GM18526 (cell line): ENCODE measurements around the gene GAS2L3.

ENCODE experiments used
- POLR2A ChIP-seq: IDR thresholded peaks from 3 replicates; pipeline ENCODE4 v1.6.1; 2011; ENCODE audit not compliant: insufficient read length; ENCODE audit errors: extremely low read depth

The GAS2L3 gene

GRCh38 chr12:100565987-100566545, 7.4 kb upstream of the GAS2L3 start:
- TF ChIP-seq POLR2A = no peak

- TF ChIP-seq POLR2A = no peak
Measured at GRCh38 chr12:100566887-100567637, 6.4 kb upstream of the GAS2L3 start.

- no peak for TF ChIP-seq POLR2A
Measured at GRCh38 chr12:100567945-100568344, 5.5 kb upstream of the GAS2L3 start.

DNA sequence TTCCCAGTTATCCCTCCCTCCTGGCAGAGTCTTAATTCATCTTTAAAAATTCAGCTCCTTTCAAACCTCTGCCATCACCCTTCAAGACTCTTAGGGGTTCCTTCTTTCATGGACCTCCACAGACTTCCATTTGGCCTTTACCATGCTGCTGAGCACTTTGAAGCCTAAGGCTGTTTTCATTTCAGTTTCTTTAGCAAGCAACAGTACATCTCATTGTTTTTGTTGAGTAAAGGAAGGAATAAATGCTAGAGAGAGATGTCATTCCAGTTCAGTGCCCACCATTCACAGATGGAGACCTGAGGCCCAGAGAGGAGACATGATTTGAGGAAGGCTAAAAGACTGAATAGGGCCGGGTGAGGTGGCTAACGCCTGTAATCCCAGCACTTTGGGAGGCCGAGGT, 1.3 kb upstream of the GAS2L3 start:
- TF ChIP-seq POLR2A = no peak

DNA sequence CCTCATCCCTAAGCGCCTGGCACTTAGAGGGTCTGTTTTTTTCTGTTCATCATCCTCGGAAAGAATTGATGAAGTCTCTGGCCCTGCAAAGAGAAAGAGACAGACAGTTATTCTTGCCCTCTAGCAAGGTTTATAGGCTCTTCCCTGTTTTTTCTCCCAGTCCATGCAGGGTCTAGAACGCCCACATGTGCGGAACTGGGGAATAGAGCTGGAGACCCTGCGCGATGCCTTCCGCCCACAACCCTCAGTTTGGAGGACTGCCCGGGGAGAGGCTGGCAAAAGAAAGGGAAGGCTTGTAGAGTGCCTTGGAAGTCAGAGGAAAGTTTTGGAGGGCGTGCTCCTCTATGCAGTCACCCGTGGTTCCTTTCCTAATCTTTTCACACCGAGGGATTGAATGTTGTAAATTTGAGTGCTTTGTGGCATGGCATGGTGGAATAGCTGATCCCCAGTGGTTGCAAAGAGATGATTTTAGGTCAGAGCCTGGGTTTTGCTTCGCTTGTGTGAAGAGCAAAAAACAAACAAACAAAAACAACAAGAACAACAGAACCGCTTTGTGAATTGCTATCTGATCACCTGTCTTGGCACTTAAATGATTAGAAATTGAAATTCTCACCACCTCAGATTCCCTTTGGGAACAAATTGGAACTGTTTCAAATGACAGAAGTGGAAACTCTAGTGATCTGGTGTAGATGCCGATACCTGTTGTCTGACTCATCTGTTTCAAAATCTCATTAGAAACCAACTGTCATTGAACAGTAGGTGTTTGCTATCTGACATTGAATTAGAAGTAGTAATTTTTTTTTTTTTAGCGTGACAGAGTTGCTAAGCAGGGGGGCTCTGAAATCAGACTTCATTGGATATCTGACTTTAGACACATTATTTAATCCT, 947 bp downstream of the GAS2L3 start:
- no peak for TF ChIP-seq POLR2A

DNA sequence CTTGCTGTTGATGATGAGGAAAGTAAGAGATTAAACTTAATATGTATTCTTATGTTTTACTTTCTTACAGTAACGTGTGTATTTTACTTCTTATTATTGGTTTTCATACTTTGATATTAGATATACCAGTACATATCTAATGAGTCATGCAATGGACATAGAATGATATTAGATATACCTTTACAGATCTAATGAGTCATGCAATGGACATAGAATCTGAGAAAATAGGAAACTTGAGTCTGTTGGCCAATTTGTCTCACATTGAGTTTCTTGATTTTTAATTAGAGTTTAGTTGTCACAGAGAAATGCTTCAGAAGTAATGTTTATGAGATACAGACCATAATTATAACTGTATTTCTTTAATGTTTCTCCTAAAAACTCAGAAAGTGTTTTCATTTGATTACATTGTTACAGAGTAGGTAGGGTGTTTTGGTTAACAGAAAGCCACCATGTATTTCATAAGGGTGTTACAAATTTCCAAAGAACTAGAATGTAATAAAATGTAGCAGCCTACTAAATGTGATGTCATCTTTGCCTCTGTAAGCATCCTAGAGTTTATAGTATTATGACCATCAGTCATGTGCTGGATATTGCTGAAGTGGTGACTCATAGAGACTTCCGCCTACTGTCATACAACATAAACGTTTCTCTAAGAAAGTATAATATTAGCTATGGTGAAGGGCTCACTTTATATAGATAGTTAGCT, 3.0 kb downstream of the GAS2L3 start:
- TF ChIP-seq POLR2A = no peak

DNA sequence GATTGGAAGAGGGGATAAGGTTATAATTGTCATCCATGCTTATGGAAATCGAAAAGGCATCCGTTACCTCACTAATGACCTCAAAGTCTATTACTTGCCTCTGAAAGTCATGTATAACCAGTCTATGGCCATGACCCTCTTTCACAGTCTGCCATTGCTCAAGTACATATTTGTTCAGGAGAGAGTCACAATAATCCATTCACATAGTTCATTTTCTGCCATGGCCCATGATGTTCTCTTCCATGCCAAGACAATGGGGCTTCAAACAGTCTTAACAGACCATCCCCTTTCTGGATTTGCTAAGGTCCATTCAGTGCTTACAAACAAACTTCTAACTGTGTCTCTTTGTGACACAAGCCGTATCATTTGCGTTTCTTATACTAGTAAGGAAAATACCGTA, 5.4 kb downstream of the GAS2L3 start:
- TF ChIP-seq POLR2A = no peak

GRCh38 chr12:100579844-100580243, 6.4 kb downstream of the GAS2L3 start:
- TF ChIP-seq POLR2A = no peak

DNA sequence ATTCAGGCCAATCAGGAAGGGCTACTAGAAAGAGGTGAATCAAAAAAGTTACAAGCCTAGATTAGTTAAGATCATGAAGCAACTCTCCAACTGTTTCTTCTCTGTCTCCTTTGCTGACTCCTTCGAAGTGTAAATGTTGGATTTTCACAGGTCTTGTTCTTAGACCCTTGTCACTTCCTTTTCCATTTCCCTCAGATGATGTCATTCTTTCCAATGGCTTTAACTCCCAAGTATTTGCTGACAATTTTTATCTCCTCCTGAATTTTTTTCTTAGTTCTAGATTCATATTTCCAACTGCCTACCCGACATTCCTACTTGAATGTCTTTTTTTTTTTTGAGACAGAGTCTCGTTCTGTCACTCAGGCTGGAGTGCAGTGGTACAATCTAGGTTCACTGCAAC, 10.8 kb downstream of the GAS2L3 start:
- TF ChIP-seq POLR2A = no peak

DNA sequence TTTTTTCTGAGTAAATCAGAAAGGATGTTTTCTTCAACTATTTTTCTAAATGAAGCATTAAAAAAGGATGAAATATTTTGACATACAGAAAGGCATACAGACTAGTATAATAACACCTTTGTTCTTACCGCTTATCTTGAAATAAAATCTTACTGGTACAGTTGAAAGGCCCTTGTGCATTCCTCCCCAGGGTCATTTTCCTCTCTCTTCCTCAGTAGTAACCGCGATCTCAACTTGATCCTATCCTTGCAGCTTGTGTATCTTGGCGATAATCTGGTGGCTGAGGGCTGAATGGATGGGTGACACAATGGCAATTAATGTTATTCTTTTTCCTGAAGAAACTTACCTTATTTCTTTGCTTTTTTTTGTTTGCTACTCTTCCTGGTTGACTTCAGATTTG, 18.5 kb downstream of the GAS2L3 start:
- TF ChIP-seq POLR2A = no peak

- TF ChIP-seq POLR2A = no peak
Measured at GRCh38 chr12:100593490-100593889, 20.0 kb downstream of the GAS2L3 start.

DNA sequence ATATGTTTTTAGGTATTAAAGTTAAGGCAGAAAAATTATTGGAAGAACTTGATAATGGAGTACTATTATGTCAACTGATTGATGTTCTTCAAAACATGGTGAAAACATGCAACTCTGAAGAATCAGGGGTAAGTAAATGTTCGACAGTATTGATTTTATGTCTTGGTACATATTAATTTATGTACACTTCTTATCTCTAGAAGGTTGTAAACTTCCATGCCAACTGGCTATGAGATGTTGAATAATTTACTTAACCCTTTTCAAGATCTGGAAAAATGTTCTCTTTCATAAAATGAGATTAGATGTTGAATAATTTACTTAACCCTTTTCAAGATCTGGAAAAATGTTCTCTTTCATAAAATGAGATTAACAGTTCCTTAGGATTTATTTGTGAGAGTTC, 28.1 kb downstream of the GAS2L3 start:
- no peak for TF ChIP-seq POLR2A

- TF ChIP-seq POLR2A = no peak
Measured at GRCh38 chr12:100608776-100609175, 35.3 kb downstream of the GAS2L3 start.

DNA sequence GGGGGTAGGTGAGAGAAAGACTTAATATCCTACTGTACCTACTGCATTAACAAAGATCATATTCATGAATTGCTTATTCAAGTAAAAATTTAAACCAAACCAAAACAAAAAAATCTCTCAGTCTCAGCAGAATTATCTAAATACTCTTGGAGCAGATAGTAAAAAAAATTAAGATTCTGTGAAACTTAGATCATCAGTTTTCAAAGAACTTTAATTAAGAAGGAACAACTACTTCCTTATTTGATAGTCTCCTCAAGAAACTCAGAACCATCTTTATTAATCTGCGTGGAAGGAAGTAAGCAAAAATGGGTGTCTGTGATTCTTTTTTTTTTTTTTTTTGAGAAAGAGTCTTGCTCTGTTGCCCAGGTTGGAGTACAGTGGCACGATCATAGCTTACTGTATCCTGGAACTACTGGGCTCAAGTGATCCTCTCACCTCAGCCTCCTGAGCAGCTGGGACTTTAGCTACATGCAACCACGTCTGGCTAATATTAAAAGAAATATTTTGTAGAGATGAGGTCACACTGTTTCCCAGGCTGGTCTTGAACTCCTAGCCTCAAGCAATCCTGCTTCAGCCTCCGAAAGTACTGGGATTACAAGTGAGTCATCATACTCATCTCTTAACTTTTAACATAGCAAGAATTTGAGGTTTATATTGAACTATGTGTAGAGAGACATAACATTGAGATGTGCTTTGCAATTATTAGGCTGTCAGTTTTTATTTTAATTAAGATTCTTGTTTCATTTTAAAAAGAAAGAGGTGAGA, 37.4 kb downstream of the GAS2L3 start:
- TF ChIP-seq POLR2A = no peak

DNA sequence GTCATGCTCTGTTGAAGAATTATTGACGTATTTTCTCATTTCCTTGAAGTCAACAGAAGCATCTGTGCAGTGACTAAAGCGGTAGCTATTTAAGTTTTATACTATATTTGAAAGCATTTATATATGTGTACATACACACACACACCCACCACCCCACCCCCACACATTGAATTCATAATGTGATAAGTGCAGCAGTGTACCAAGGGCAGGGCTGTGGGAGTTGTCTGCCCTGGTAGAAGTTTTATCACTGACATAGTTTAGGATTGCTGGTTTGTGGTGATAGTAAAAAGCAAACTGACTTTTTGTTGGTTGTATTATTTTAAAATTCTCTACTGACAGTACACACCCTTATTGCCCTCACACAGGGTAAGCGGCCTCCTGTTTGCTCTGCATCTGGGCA, 39.1 kb downstream of the GAS2L3 start:
- no peak for TF ChIP-seq POLR2A
